NT2/D1 (cell line): ENCODE results near the gene HOXA9.

Source experiments
- DNase-seq: peaks from one replicate; pipeline ENCODE4 v3.0.0-alpha.2; 2011; ENCODE audit warnings: low read depth, low spot score
- H3K27me3 ChIP-seq: 2 replicates; pipeline ENCODE4 v1.6.0; 2011; ENCODE audit warnings: mild to moderate bottlenecking; ENCODE audit not compliant: insufficient read length, insufficient read depth
- H3K36me3 ChIP-seq: 2 replicates; pipeline ENCODE4 v1.6.1; 2011; ENCODE audit warnings: mild to moderate bottlenecking, low read length, mixed read lengths; ENCODE audit not compliant: insufficient read depth, insufficient read length
- H3K4me1 ChIP-seq: 2 replicates; pipeline ENCODE4 v1.5.1; 2011; ENCODE audit not compliant: insufficient read depth, insufficient read length
- H3K4me3 ChIP-seq: 2 replicates; pipeline ENCODE4 v1.5.1; 2011; ENCODE audit warnings: low read depth; ENCODE audit not compliant: insufficient read length
- H3K9ac ChIP-seq: 2 replicates; pipeline ENCODE4 v1.6.0; 2011; ENCODE audit warnings: low read depth; ENCODE audit not compliant: insufficient read length
- H3K9me3 ChIP-seq: 2 replicates; pipeline ENCODE4 v1.5.1; 2011; ENCODE audit warnings: mild to moderate bottlenecking, low read length; ENCODE audit not compliant: insufficient read depth
- SUZ12 ChIP-seq: IDR thresholded peaks from 2 replicates; pipeline ENCODE4 v1.6.1; 2011; ENCODE audit not compliant: insufficient read length, insufficient read depth; ENCODE audit errors: extremely low read depth
- YY1 ChIP-seq: IDR thresholded peaks from 2 replicates; pipeline ENCODE4 v1.6.1; 2011; ENCODE audit not compliant: insufficient read length, insufficient read depth
- ZNF274 ChIP-seq: IDR thresholded peaks from 2 replicates; pipeline ENCODE4 v1.6.1; 2011; ENCODE audit warnings: mild to moderate bottlenecking, low read depth, low read length

The HOXA9 gene

GRCh38 chr7:27117887-27118491 is 47.3 kb downstream of the HOXA9 start:
- peaks cover 2% of the 10 kb centered on the region for H3K4me1 ChIP-seq
- DNase-seq: no peak
- no peak overlapping the region for H3K9ac ChIP-seq
- no peaks in the 10 kb centered on the region for H3K36me3 ChIP-seq
- no peak overlapping the region for H3K4me3 ChIP-seq
- H3K27me3 ChIP-seq: peaks cover 97% of the 10 kb centered on the region
- TF ChIP-seq ZNF274 (no peak), YY1 (no peak), SUZ12 (no peak)
- H3K9me3 ChIP-seq: no peaks in the 10 kb centered on the region

GRCh38 chr7:27116962-27117886 is 48.1 kb downstream of the HOXA9 start:
- peaks cover 97% of the 10 kb centered on the region for H3K27me3 ChIP-seq
- no peak overlapping the region for H3K4me3 ChIP-seq
- H3K4me1 ChIP-seq: peaks cover 2% of the 10 kb centered on the region
- no peaks in the 10 kb centered on the region for H3K36me3 ChIP-seq
- TF ChIP-seq SUZ12: no peak
- no peak overlapping the region for H3K9ac ChIP-seq
- H3K9me3 ChIP-seq: no peaks in the 10 kb centered on the region
- no peak for DNase-seq

GRCh38 chr7:27116031-27116961 is 49.0 kb downstream of the HOXA9 start:
- Histone ChIP-seq H3K27me3 (peaks cover 97% of the 10 kb centered on the region), H3K36me3 (no peaks in the 10 kb centered on the region), H3K9me3 (no peaks in the 10 kb centered on the region), H3K9ac (no peak overlapping the region), H3K4me1 (peaks cover 2% of the 10 kb centered on the region), H3K4me3 (no peak overlapping the region)
- no peak for TF ChIP-seq YY1
- TF ChIP-seq ZNF274: no peak
- TF ChIP-seq SUZ12: no peak
- no peak for DNase-seq

- peaks cover 97% of the 10 kb centered on the region for H3K27me3 ChIP-seq
These were observed 49.9 kb downstream of the HOXA9 start for GRCh38 chr7:27115221-27116026.

GRCh38 chr7:27114881-27115220 is 50.5 kb downstream of the HOXA9 start:
- H3K4me1 ChIP-seq: peaks cover 6% of the 10 kb centered on the region
- H3K9ac ChIP-seq: no peak overlapping the region
- DNase-seq: no peak
- H3K9me3 ChIP-seq: no peaks in the 10 kb centered on the region
- no peaks in the 10 kb centered on the region for H3K36me3 ChIP-seq
- H3K4me3 ChIP-seq: no peak overlapping the region
- TF ChIP-seq SUZ12 (peak; percentile 38), YY1 (no peak)
- peaks cover 97% of the 10 kb centered on the region for H3K27me3 ChIP-seq

More at GRCh38 chr7:27115221-27116026, 49.9 kb downstream of the HOXA9 start:
- H3K4me3 ChIP-seq: no peak overlapping the region
- no peak for DNase-seq
- TF ChIP-seq SUZ12 (no peak), YY1 (no peak), ZNF274 (no peak)
- peaks cover 5% of the 10 kb centered on the region for H3K4me1 ChIP-seq
- H3K9ac ChIP-seq: no peak overlapping the region
- no peaks in the 10 kb centered on the region for H3K9me3 ChIP-seq
- H3K36me3 ChIP-seq: no peaks in the 10 kb centered on the region

GRCh38 chr7:27113991-27114769 is 51.2 kb downstream of the HOXA9 start:
- H3K4me1 ChIP-seq: peaks cover 6% of the 10 kb centered on the region
- peaks cover 97% of the 10 kb centered on the region for H3K27me3 ChIP-seq
- H3K36me3 ChIP-seq: no peaks in the 10 kb centered on the region
- H3K9ac ChIP-seq: no peak overlapping the region
- H3K9me3 ChIP-seq: no peaks in the 10 kb centered on the region
- TF ChIP-seq SUZ12 (peak; percentile 10), YY1 (no peak)
- no peak for DNase-seq
- no peak overlapping the region for H3K4me3 ChIP-seq
